HepG2 (cell line): ENCODE data around the gene TEAD4. TPM values are rescaled to one million over a fixed set of nuclear protein-coding genes. Genes with fewer than 3 reads are reported as not detected.
A peak's percentile ranks its signal among the peaks of the same experiment; 100 is the strongest.

ENCODE experiments used
- CENPX ChIP-seq: sonication (generic); formaldehyde crosslinking; IDR thresholded peaks from 2 replicates; pipeline ENCODE4 v1.9.0; 2021; ENCODE audit warnings: mild to moderate bottlenecking, missing genetic modification reagents, moderate library complexity
- HNF4A ChIP-seq: sonication (generic); formaldehyde crosslinking; IDR thresholded peaks from 2 replicates; pipeline ENCODE4 v1.4.0; 2020; ENCODE audit warnings: missing genetic modification reagents
- IKZF4 ChIP-seq: sonication (generic); formaldehyde crosslinking; IDR thresholded peaks from 2 replicates; pipeline ENCODE4 v1.5.1; 2020; ENCODE audit warnings: borderline replicate concordance, mild to moderate bottlenecking, low read depth, missing genetic modification reagents; ENCODE audit errors: not compliant biosample characterization
- IRF9 ChIP-seq: sonication (generic); formaldehyde crosslinking; IDR thresholded peaks from 2 replicates; pipeline ENCODE4 v1.8.0; 2022; ENCODE audit warnings: missing genetic modification reagents, mild to moderate bottlenecking, borderline replicate concordance
- KDM6A ChIP-seq: IDR thresholded peaks from 2 replicates; pipeline ENCODE4 v1.6.1; 2016; ENCODE audit warnings: low read depth
- NCOA5 ChIP-seq: sonication (generic); formaldehyde crosslinking; IDR thresholded peaks from 2 replicates; pipeline ENCODE4 v1.4.0; 2020; ENCODE audit warnings: missing genetic modification reagents
- NFATC3 ChIP-seq: sonication (generic); formaldehyde crosslinking; IDR thresholded peaks from 2 replicates; pipeline ENCODE4 v1.5.1; 2020; ENCODE audit warnings: mild to moderate bottlenecking, missing genetic modification reagents
- NONO ChIP-seq, 2 experiments: fragments of 450-650 bp in 1 of 2; sonication (generic) in 1 of 2; formaldehyde crosslinking in 1 of 2; IDR thresholded peaks in 1 of 2; conservative IDR thresholded peaks in 1 of 2; 2 replicates each; pipeline versions ENCODE4 v1.6.1 to v1.8.0; 2017 to 2022; ENCODE audit warnings: mild to moderate bottlenecking in 1 of 2, missing genetic modification reagents in 1 of 2, moderate library complexity in 1 of 2
- PLRG1 ChIP-seq: fragments of 450-650 bp; conservative IDR thresholded peaks from 2 replicates; pipeline ENCODE4 v1.6.1; 2016
- PPARG ChIP-seq: conservative IDR thresholded peaks from 2 replicates; pipeline ENCODE4 v1.6.1; 2016; ENCODE audit warnings: missing biosample characterization, missing genetic modification reagents
- PRMT3 ChIP-seq: sonication (generic); formaldehyde crosslinking; IDR thresholded peaks from 2 replicates; pipeline ENCODE4 v1.8.1; 2022; ENCODE audit warnings: low read depth, mild to moderate bottlenecking, moderate library complexity, missing genetic modification reagents, borderline replicate concordance
- RAD21 ChIP-seq: fragments of 450-650 bp; formaldehyde crosslinking; IDR thresholded peaks from 2 replicates; pipeline ENCODE4 v1.5.0; 2020; ENCODE audit warnings: mild to moderate bottlenecking
- SMC3 ChIP-seq: IDR thresholded peaks from 2 replicates; pipeline ENCODE4 v1.6.1; 2011; ENCODE audit warnings: low read length, improper control_type of control experiment
- SP2 ChIP-seq: sonication (generic); formaldehyde crosslinking; IDR thresholded peaks from 2 replicates; pipeline ENCODE4 v1.5.1; 2020; ENCODE audit warnings: mild to moderate bottlenecking, missing genetic modification reagents
- SP4 ChIP-seq: sonication (generic); formaldehyde crosslinking; IDR thresholded peaks from 2 replicates; pipeline ENCODE4 v1.8.1; 2023; ENCODE audit warnings: mild to moderate bottlenecking, missing genetic modification reagents
- U2AF1 ChIP-seq: fragments of 200-400 bp; formaldehyde crosslinking; optimal IDR thresholded peaks from 2 replicates; pipeline ENCODE3; 2017; ENCODE audit warnings: mild to moderate bottlenecking, low read depth, low read length
- ZBTB2 ChIP-seq: sonication (generic); formaldehyde crosslinking; IDR thresholded peaks from 2 replicates; pipeline ENCODE4 v1.8.0; 2022; ENCODE audit warnings: low read depth, missing genetic modification reagents
- ZNF124 ChIP-seq: sonication (generic); formaldehyde crosslinking; IDR thresholded peaks from 2 replicates; pipeline ENCODE4 v1.4.0; 2020; ENCODE audit warnings: missing genetic modification reagents
- ZNF18 ChIP-seq: sonication (generic); formaldehyde crosslinking; IDR thresholded peaks from 2 replicates; pipeline ENCODE4 v1.8.0; 2022; ENCODE audit warnings: mild to moderate bottlenecking, missing genetic modification reagents; ENCODE audit not compliant: insufficient replicate concordance
- ZNF230 ChIP-seq: sonication (generic); formaldehyde crosslinking; IDR thresholded peaks from 2 replicates; pipeline ENCODE4 v1.4.0; 2020; ENCODE audit warnings: mild to moderate bottlenecking, missing genetic modification reagents
- ZNF367 ChIP-seq: sonication (generic); formaldehyde crosslinking; IDR thresholded peaks from 2 replicates; pipeline ENCODE4 v1.4.0; 2020; ENCODE audit warnings: missing genetic modification reagents, borderline replicate concordance
- ZNF468 ChIP-seq: sonication (generic); formaldehyde crosslinking; IDR thresholded peaks from 2 replicates; pipeline ENCODE4 v1.8.0; 2022; ENCODE audit warnings: mild to moderate bottlenecking, moderate library complexity, missing genetic modification reagents
- ZNF546 ChIP-seq: sonication (generic); formaldehyde crosslinking; conservative IDR thresholded peaks from 2 replicates; pipeline ENCODE4 v1.8.1; 2023; ENCODE audit warnings: mild to moderate bottlenecking, missing genetic modification reagents
- ZNF549 ChIP-seq: sonication (generic); formaldehyde crosslinking; IDR thresholded peaks from 2 replicates; pipeline ENCODE4 v1.5.0; 2020; ENCODE audit warnings: missing genetic modification reagents
- ZNF672 ChIP-seq: sonication (generic); formaldehyde crosslinking; IDR thresholded peaks from 2 replicates; pipeline ENCODE4 v1.8.1; 2022; ENCODE audit warnings: missing genetic modification reagents
- ZNF674 ChIP-seq: sonication (generic); formaldehyde crosslinking; IDR thresholded peaks from 2 replicates; pipeline ENCODE4 v1.5.0; 2020; ENCODE audit warnings: low read depth, mild to moderate bottlenecking, missing genetic modification reagents
- polyA plus RNA-seq, 8 experiments: library from polyadenylated mRNA; depleted of rRNA in 3 of 8; stranded (reverse) in 7 of 8; unstranded in 1 of 8; fragments of >200 nt; fragmentation: Illumina TruSeq in 4 of 8; extraction: Trizol in 4 of 8; gene quantifications; 2 replicates each; pipeline versions ENCODE4 v1.2.1 to v1.2.3, GENCODE V29; 2011 to 2016; ENCODE audit warnings: low read depth in 4 of 8, missing spikeins in 1 of 8, mixed read lengths in 1 of 8; ENCODE audit not compliant: insufficient read depth in 1 of 8
- total RNA-seq, 5 experiments: library from RNA; depleted of rRNA; stranded (reverse); fragments of >200 nt; fragmentation: Illumina TruSeq; extraction: Trizol; gene quantifications; 2 replicates each; pipeline ENCODE4 v1.2.3, GENCODE V29; 2016; ENCODE audit warnings: low read depth in 1 of 5
- TF ChIP-seq, protein P1 (sequence below): IDR thresholded peaks from 2 replicates; pipeline ENCODE4 v1.6.1; 2012; ENCODE audit warnings: low read depth, low read length, improper control_type of control experiment

The TEAD4 gene
- total and polyA plus RNA-seq, 2 of the 13 experiments (the other 11 are each of a cell fraction or from before 2014, with no cell fraction given), result 45.0 to 69.4 TPM

DNA sequence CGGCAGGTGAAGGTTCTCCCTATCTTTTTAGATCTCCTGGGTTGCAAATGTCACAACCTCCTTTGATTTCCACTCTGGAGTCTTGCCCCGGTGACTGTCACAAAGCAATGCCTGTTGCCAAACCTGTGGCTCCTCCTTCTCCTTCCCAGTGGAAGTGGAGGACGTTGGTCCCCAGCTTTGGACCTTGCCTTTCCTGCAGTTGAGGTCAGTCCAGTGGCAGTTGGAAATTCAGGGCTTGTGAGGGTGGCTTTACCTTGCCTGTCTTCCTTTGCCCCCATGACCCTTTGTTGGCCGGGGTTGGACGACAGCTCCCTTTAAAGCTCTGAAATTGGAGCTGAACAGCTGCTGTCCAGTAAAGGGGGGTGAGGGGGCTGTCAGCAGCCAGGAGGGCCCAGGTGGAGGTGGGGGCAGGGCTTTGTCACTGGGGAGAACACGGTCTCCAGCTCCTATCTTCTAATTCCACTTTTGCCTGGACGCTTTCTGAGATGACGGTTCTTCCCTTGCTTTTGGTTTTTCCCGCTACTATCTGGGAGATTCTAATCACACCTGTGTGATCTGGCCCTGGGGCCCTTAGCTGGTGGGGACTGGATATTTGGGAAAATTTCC, 4.1 kb downstream of the TEAD4 start (continued):
- peak; percentile 30; the same call in 1 of the 2 replicates for TF ChIP-seq ZNF124 (CRISPR knock-in tag)
- TF ChIP-seq ZNF674 (CRISPR knock-in tag), result no peak
- TF ChIP-seq ZNF549 (CRISPR knock-in tag), result no peak
- TF ChIP-seq ZNF468 (CRISPR knock-in tag), result no peak
- no peak for TF ChIP-seq SMC3
- TF ChIP-seq PLRG1, result no peak
- no peak for TF ChIP-seq ZNF672 (CRISPR knock-in tag)
- no peak for TF ChIP-seq NCOA5 (CRISPR knock-in tag)
- TF ChIP-seq ZNF18, result no peak
- TF ChIP-seq, protein P1, sequence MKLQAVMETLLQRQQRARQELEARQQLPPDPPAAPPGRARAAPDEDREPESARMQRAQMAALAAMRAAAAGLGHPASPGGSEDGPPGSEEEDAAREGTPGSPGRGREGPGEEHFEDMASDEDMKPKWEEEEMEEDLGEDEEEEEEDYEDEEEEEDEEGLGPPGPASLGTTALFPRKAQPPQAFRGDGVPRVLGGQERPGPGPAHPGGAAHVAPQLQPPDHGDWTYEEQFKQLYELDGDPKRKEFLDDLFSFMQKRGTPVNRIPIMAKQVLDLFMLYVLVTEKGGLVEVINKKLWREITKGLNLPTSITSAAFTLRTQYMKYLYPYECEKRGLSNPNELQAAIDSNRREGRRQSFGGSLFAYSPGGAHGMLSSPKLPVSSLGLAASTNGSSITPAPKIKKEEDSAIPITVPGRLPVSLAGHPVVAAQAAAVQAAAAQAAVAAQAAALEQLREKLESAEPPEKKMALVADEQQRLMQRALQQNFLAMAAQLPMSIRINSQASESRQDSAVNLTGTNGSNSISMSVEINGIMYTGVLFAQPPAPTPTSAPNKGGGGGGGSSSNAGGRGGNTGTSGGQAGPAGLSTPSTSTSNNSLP, result no peak
- TF ChIP-seq ZBTB2 (CRISPR knock-in tag), result 0 out of 2 replicates have a peak, but pooled peaks have one; percentile 19
- no peak for TF ChIP-seq NONO (IDR thresholded peaks at IDR 0.05)
- TF ChIP-seq NONO (CRISPR knock-in tag; conservative IDR thresholded peaks at IDR 0.05), result peak; percentile 35; the same call in 1 of the 2 replicates
- TF ChIP-seq KDM6A (CRISPR knock-in tag), result peak; percentile 83
- no peak for TF ChIP-seq U2AF1
- TF ChIP-seq ZNF367 (CRISPR knock-in tag), result peak; percentile 85
- no peak for TF ChIP-seq SP2
- TF ChIP-seq NFATC3, result no peak
- no peak for TF ChIP-seq CENPX
- peak; percentile 44; the same call in 1 of the 2 replicates for TF ChIP-seq PPARG
- TF ChIP-seq IKZF4, result no peak
- peak; percentile 96 for TF ChIP-seq HNF4A (CRISPR knock-in tag)
- no peak for TF ChIP-seq RAD21 (CRISPR knock-in tag)
- no peak for TF ChIP-seq ZNF546 (CRISPR knock-in tag)
- TF ChIP-seq ZNF230 (CRISPR knock-in tag), result no peak
- TF ChIP-seq IRF9 (CRISPR knock-in tag), result no peak
- TF ChIP-seq PRMT3, result no peak
- TF ChIP-seq SP4 (CRISPR knock-in tag), result no peak
